Measurements from ENCODE around the gene SNRK. TPM values are rescaled to one million over a fixed set of nuclear protein-coding genes. Genes with fewer than 3 reads are reported as not detected.

The SNRK gene
- total RNA-seq, 1 donor from 2014 or later: 13.3 TPM

- Histone ChIP-seq H3K79me2 (ENCODE audit: insufficient read depth, low read length) (no peaks in the 10 kb centered on the region), H3K9ac (ENCODE audit: low read length) (no peak overlapping the region), H3K36me3 (ENCODE audit: insufficient read depth, low read length) (no peaks in the 10 kb centered on the region), H3K9me3 (ENCODE audit: insufficient read depth, low read depth, low read length) (peaks cover 4% of the 10 kb centered on the region), H4K20me1 (ENCODE audit: insufficient read depth, low read length) (no peaks in the 10 kb centered on the region), H3K4me3 (ENCODE audit: insufficient read depth, low read depth, low read length) (no peak overlapping the region), H3K4me1 (ENCODE audit: insufficient read depth, low read length) (no peaks in the 10 kb centered on the region), H3K4me2 (ENCODE audit: low read length) (no peak overlapping the region), H3K27ac (ENCODE audit: low read depth, low read length) (no peak overlapping the region), H2AFZ (ENCODE audit: low read depth, low read length) (no peak overlapping the region), H3K27me3 (ENCODE audit: insufficient read depth, low read length) (peaks cover 6% of the 10 kb centered on the region)
- DNase-seq (ENCODE audit: low read depth) (no peak), FAIRE-seq (no peak)
- Mint-ChIP-seq H3K4me1 (ENCODE audit: low read depth, unreplicated experiment) (no peaks in the 10 kb centered on the region), H3K27ac (ENCODE audit: unreplicated experiment) (no peak overlapping the region), H3K27me3 (ENCODE audit: low read depth, unreplicated experiment) (peaks cover 20% of the 10 kb centered on the region), H3K9me3 (ENCODE audit: unreplicated experiment) (peaks cover 4% of the 10 kb centered on the region), H3K4me3 (ENCODE audit: unreplicated experiment) (peak overlapping the region; percentile 43), H3K36me3 (ENCODE audit: low read depth, unreplicated experiment) (no peaks in the 10 kb centered on the region)
- no peak for TF ChIP-seq EZH2 (IDR thresholded peaks at IDR 0.05; ENCODE audit: insufficient read depth, low read length)
- TF ChIP-seq CTCF (IDR thresholded peaks at IDR 0.05; ENCODE audit: insufficient read depth, low read depth, low read length): no peak
Measured at GRCh38 chr3:43243590-43244587, 42.5 kb upstream of the SNRK start.

- H3K27me3 ChIP-seq (ENCODE audit: insufficient read depth, low read length): peaks cover 6% of the 10 kb centered on the region
- Mint-ChIP-seq H3K4me1 (ENCODE audit: low read depth, unreplicated experiment) (no peaks in the 10 kb centered on the region), H3K27me3 (ENCODE audit: low read depth, unreplicated experiment) (peaks cover 23% of the 10 kb centered on the region), H3K9me3 (ENCODE audit: unreplicated experiment) (peaks cover 4% of the 10 kb centered on the region), H3K36me3 (ENCODE audit: low read depth, unreplicated experiment) (no peaks in the 10 kb centered on the region), H3K27ac (ENCODE audit: unreplicated experiment) (no peak overlapping the region), H3K4me3 (ENCODE audit: unreplicated experiment) (no peak overlapping the region)
- H3K27ac ChIP-seq (ENCODE audit: low read depth, low read length): no peak overlapping the region
- H4K20me1 ChIP-seq (ENCODE audit: insufficient read depth, low read length): no peaks in the 10 kb centered on the region
- TF ChIP-seq CTCF (IDR thresholded peaks at IDR 0.05; ENCODE audit: insufficient read depth, low read depth, low read length): no peak
- TF ChIP-seq EZH2 (IDR thresholded peaks at IDR 0.05; ENCODE audit: insufficient read depth, low read length): no peak
- H3K4me3 ChIP-seq (ENCODE audit: insufficient read depth, low read depth, low read length): no peak overlapping the region
- FAIRE-seq (no peak), DNase-seq (ENCODE audit: low read depth) (no peak)
- H2AFZ ChIP-seq (ENCODE audit: low read depth, low read length): no peak overlapping the region
- no peaks in the 10 kb centered on the region for H3K4me1 ChIP-seq (ENCODE audit: insufficient read depth, low read length)
- H3K9me3 ChIP-seq (ENCODE audit: insufficient read depth, low read depth, low read length): peaks cover 4% of the 10 kb centered on the region
- no peaks in the 10 kb centered on the region for H3K36me3 ChIP-seq (ENCODE audit: insufficient read depth, low read length)
- H3K79me2 ChIP-seq (ENCODE audit: insufficient read depth, low read length): no peaks in the 10 kb centered on the region
- no peak overlapping the region for H3K9ac ChIP-seq (ENCODE audit: low read length)
- H3K4me2 ChIP-seq (ENCODE audit: low read length): no peak overlapping the region
Measured at GRCh38 chr3:43244694-43245093, 41.6 kb upstream of the SNRK start.

GRCh38 chr3:43246976-43247375 is 39.4 kb upstream of the SNRK start:
- Histone ChIP-seq H3K79me2 (ENCODE audit: insufficient read depth, low read length) (no peaks in the 10 kb centered on the region), H3K4me3 (ENCODE audit: insufficient read depth, low read depth, low read length) (no peak overlapping the region), H3K27ac (ENCODE audit: low read depth, low read length) (no peak overlapping the region), H4K20me1 (ENCODE audit: insufficient read depth, low read length) (no peaks in the 10 kb centered on the region), H3K27me3 (ENCODE audit: insufficient read depth, low read length) (peaks cover 8% of the 10 kb centered on the region), H3K9me3 (ENCODE audit: insufficient read depth, low read depth, low read length) (peaks cover 4% of the 10 kb centered on the region), H3K4me1 (ENCODE audit: insufficient read depth, low read length) (no peaks in the 10 kb centered on the region), H3K9ac (ENCODE audit: low read length) (no peak overlapping the region), H3K36me3 (ENCODE audit: insufficient read depth, low read length) (no peaks in the 10 kb centered on the region), H2AFZ (ENCODE audit: low read depth, low read length) (no peak overlapping the region), H3K4me2 (ENCODE audit: low read length) (no peak overlapping the region)
- no peak for FAIRE-seq
- TF ChIP-seq EZH2 (IDR thresholded peaks at IDR 0.05; ENCODE audit: insufficient read depth, low read length): no peak
- no peak for TF ChIP-seq CTCF (IDR thresholded peaks at IDR 0.05; ENCODE audit: insufficient read depth, low read depth, low read length)
- no peaks in the 10 kb centered on the region for H3K36me3 Mint-ChIP-seq (ENCODE audit: low read depth, unreplicated experiment)
- no peak overlapping the region for H3K27ac Mint-ChIP-seq (ENCODE audit: unreplicated experiment)
- DNase-seq (ENCODE audit: low read depth): no peak
- H3K9me3 Mint-ChIP-seq (ENCODE audit: unreplicated experiment): peaks cover 4% of the 10 kb centered on the region
- no peak overlapping the region for H3K4me3 Mint-ChIP-seq (ENCODE audit: unreplicated experiment)
- no peaks in the 10 kb centered on the region for H3K4me1 Mint-ChIP-seq (ENCODE audit: low read depth, unreplicated experiment)
- peaks cover 23% of the 10 kb centered on the region for H3K27me3 Mint-ChIP-seq (ENCODE audit: low read depth, unreplicated experiment)
